IMR-90 (cell line): Measurements from ENCODE around the gene RBMS3. TPM values are rescaled to one million over a fixed set of nuclear protein-coding genes. Genes with fewer than 3 reads are reported as not detected.

ENCODE experiments used
- ATAC-seq: fragments of 200-7000 bp; cut with Tn5 transposase; 2 replicates; pipeline ENCODE4 v1.9.1; 2020; ENCODE audit warnings: low read depth, mild to moderate bottlenecking, moderate library complexity
- BruUV-seq: library from RNA; stranded (reverse); fragments of 400-500 nt; replicated peaks from 2 replicates; lab custom pipeline; 2021; lab: Mats Ljungman, UMichigan
- CTCF ChIA-PET: fragments of 300-600 bp; formaldehyde crosslinking; extraction: SDS; loops from one replicate; lab custom pipeline; 2021; ENCODE audit warnings: antibody characterized with exemption; lab: Yijun Ruan, JAX
- POLR2A ChIA-PET: fragments of 300-600 bp; sonication (Branson Sonifier 250); formaldehyde crosslinking; loops from one replicate; lab custom pipeline; 2022; ENCODE audit warnings: antibody characterized with exemption; ENCODE audit not compliant: unreplicated experiment; lab: Charles Lee
- DNase-seq: peaks from one replicate; pipeline ENCODE4 v3.0.0; 2013
- H2AFZ ChIP-seq: replicated peaks from 2 replicates; pipeline ENCODE3; 2013; ENCODE audit warnings: low read length, mild to moderate bottlenecking; ENCODE audit not compliant: poor library complexity
- H2AK5ac ChIP-seq: 2 replicates; pipeline ENCODE4 v1.6.1; 2013; ENCODE audit warnings: low read depth, low read length, inconsistent platforms
- H2AK9ac ChIP-seq: replicated peaks from 2 replicates; pipeline ENCODE3; 2013; ENCODE audit warnings: mild to moderate bottlenecking, low read depth, low read length, moderate library complexity; ENCODE audit not compliant: poor library complexity
- H2BK120ac ChIP-seq: 2 replicates; pipeline ENCODE4 v1.6.1; 2013; ENCODE audit warnings: low read depth, low read length, inconsistent platforms
- H2BK15ac ChIP-seq: 3 replicates; pipeline ENCODE4 v1.6.1; 2013; ENCODE audit warnings: low read depth, low read length, inconsistent platforms
- H2BK20ac ChIP-seq: 2 replicates; pipeline ENCODE4 v1.6.1; 2013; ENCODE audit warnings: low read depth, mild to moderate bottlenecking, inconsistent platforms, low read length, moderate library complexity
- H2BK5ac ChIP-seq: 2 replicates; pipeline ENCODE4 v1.6.1; 2013; ENCODE audit warnings: mild to moderate bottlenecking, low read depth, low read length, inconsistent platforms; ENCODE audit not compliant: poor library complexity, severe bottlenecking
- H3K14ac ChIP-seq: replicated peaks from 2 replicates; pipeline ENCODE4 v1.6.1; 2013; ENCODE audit warnings: low read depth, low read length, inconsistent platforms
- H3K18ac ChIP-seq: 2 replicates; pipeline ENCODE4 v1.6.1; 2013; ENCODE audit warnings: low read depth, low read length, control low read depth
- H3K23ac ChIP-seq: 2 replicates; pipeline ENCODE4 v1.6.1; 2013; ENCODE audit warnings: low read depth, low read length, inconsistent platforms
- H3K27ac ChIP-seq: 2 replicates; pipeline ENCODE4 v1.5.1; 2013; ENCODE audit warnings: mild to moderate bottlenecking, control low read depth, low read length; ENCODE audit not compliant: insufficient read depth
- H3K27me3 ChIP-seq: 2 replicates; pipeline ENCODE4 v1.6.1; 2013; ENCODE audit warnings: low read length; ENCODE audit not compliant: control insufficient read depth, insufficient read depth
- H3K36me3 ChIP-seq: 2 replicates; pipeline ENCODE4 v1.6.1; 2013; ENCODE audit warnings: low read length, mixed read lengths; ENCODE audit not compliant: control insufficient read depth, insufficient read depth
- H3K4ac ChIP-seq: 2 replicates; pipeline ENCODE4 v1.6.1; 2013; ENCODE audit warnings: low read depth, low read length, inconsistent platforms
- H3K4me1 ChIP-seq: 2 replicates; pipeline ENCODE4 v1.6.1; 2013; ENCODE audit warnings: low read length, mixed read lengths; ENCODE audit not compliant: control insufficient read depth, insufficient read depth
- H3K4me2 ChIP-seq: 2 replicates; pipeline ENCODE4 v1.6.1; 2013; ENCODE audit warnings: low read depth, mild to moderate bottlenecking, control low read depth, low read length, moderate library complexity
- H3K4me3 ChIP-seq: 2 replicates; pipeline ENCODE4 v1.5.1; 2013; ENCODE audit warnings: low read depth, mild to moderate bottlenecking, control low read depth, low read length, moderate library complexity; ENCODE audit not compliant: insufficient read depth
- H3K56ac ChIP-seq: 2 replicates; pipeline ENCODE4 v1.6.1; 2013; ENCODE audit warnings: low read length, inconsistent platforms; ENCODE audit not compliant: insufficient read depth; ENCODE audit errors: extremely low read depth
- H3K79me1 ChIP-seq, 2 experiments: 2 replicates each; pipeline ENCODE4 v1.6.1; 2013; ENCODE audit warnings: low read length in 2 of 2, inconsistent platforms in 1 of 2, low read depth in 1 of 2
- H3K9ac ChIP-seq: 2 replicates; pipeline ENCODE4 v1.6.1; 2013; ENCODE audit warnings: low read depth, low read length, control low read depth
- H3K9me1 ChIP-seq: 2 replicates; pipeline ENCODE4 v1.6.1; 2013; ENCODE audit warnings: low read length, inconsistent platforms; ENCODE audit not compliant: insufficient read depth
- H3K9me3 ChIP-seq: 2 replicates; pipeline ENCODE4 v1.6.1; 2013; ENCODE audit warnings: low read length; ENCODE audit not compliant: control insufficient read depth, insufficient read depth
- H4K20me1 ChIP-seq: 2 replicates; pipeline ENCODE4 v1.6.1; 2013; ENCODE audit warnings: low read length, inconsistent platforms; ENCODE audit not compliant: insufficient read depth
- H4K5ac ChIP-seq: 2 replicates; pipeline ENCODE4 v1.6.1; 2013; ENCODE audit warnings: mild to moderate bottlenecking, low read depth, low read length, control low read depth
- H4K8ac ChIP-seq, 2 experiments: 2 replicates each; pipeline ENCODE4 v1.6.1; 2013; ENCODE audit warnings: low read depth in 2 of 2, low read length in 2 of 2, control low read depth in 1 of 2, inconsistent platforms in 1 of 2
- H4K91ac ChIP-seq: 2 replicates; pipeline ENCODE4 v1.6.1; 2013; ENCODE audit warnings: low read depth, low read length, inconsistent platforms; ENCODE audit not compliant: insufficient read depth
- CEBPB ChIP-seq: IDR thresholded peaks from 2 replicates; pipeline ENCODE4 v1.6.1; 2012; ENCODE audit warnings: low read depth, low read length, improper control_type of control experiment
- CHD1 ChIP-seq: IDR thresholded peaks from 2 replicates; pipeline ENCODE4 v1.6.1; 2012; ENCODE audit warnings: low read depth, low read length, improper control_type of control experiment
- CTCF ChIP-seq: conservative IDR thresholded peaks from 2 replicates; pipeline ENCODE4 v1.5.1; 2012; ENCODE audit warnings: mild to moderate bottlenecking, low read depth, low read length, improper control_type of control experiment
- FOS ChIP-seq: fragments of 150-350 bp; IDR thresholded peaks from 2 replicates; pipeline ENCODE4 v1.6.1; 2016; ENCODE audit warnings: low read depth, low read length
- MAZ ChIP-seq: IDR thresholded peaks from 2 replicates; pipeline ENCODE4 v1.6.1; 2012; ENCODE audit warnings: low read depth, mild to moderate bottlenecking, low read length, improper control_type of control experiment, moderate library complexity, borderline replicate concordance
- POLR2A ChIP-seq: IDR thresholded peaks from 2 replicates; pipeline ENCODE4 v1.6.1; 2012; ENCODE audit warnings: mild to moderate bottlenecking, low read depth, low read length
- RAD21 ChIP-seq: IDR thresholded peaks from 2 replicates; pipeline ENCODE4 v1.6.1; 2012; ENCODE audit warnings: low read length, improper control_type of control experiment
- RCOR1 ChIP-seq: IDR thresholded peaks from 2 replicates; pipeline ENCODE4 v1.6.1; 2012; ENCODE audit warnings: mild to moderate bottlenecking, low read length, improper control_type of control experiment; ENCODE audit not compliant: insufficient replicate concordance
- RFX5 ChIP-seq: IDR thresholded peaks from 2 replicates; pipeline ENCODE4 v1.8.0; 2012; ENCODE audit warnings: low read depth, mild to moderate bottlenecking, low read length, moderate library complexity
- USF2 ChIP-seq: fragments of 150-350 bp; IDR thresholded peaks from 2 replicates; pipeline ENCODE4 v1.6.1; 2017; ENCODE audit warnings: mild to moderate bottlenecking, antibody characterized with exemption, low read length, low read depth
- WGBS, 2 experiments: methylation state at CpG; one replicate each; pipeline versions ENCODE4 v1.1.5 to v1.1.7; 2013; ENCODE audit warnings: missing lambda C conversion rate in 2 of 2; ENCODE audit not compliant: insufficient read length in 1 of 2; ENCODE audit errors: extremely low coverage in 2 of 2; 5-methylcytosine and 5-hydroxymethylcytosine counted together
- dilution Hi-C: fragments of 300-500 bp; cut with HindIII; formaldehyde crosslinking; loops from one replicate; pipeline ENCODE4 v1.14.3; 2018; ENCODE audit warnings: low sequenced_read_pairs; ENCODE audit not compliant: unreplicated experiment
- in situ Hi-C: fragments of 300-500 bp; cut with MboI; formaldehyde crosslinking; loops from 3 replicates; pipeline ENCODE4 v1.14.3; 2019; ENCODE audit warnings: low sequenced_read_pairs, inconsistent platforms, mixed read lengths
- intact Hi-C: fragments of 100-400 bp; cut with micrococcal nuclease; formaldehyde crosslinking; loops from 2 replicates; pipeline ENCODE4 v1.10.0; 2022
- polyA plus RNA-seq, 3 experiments: library from polyadenylated mRNA; depleted of rRNA; stranded (reverse); fragments of >200 nt; gene quantifications; 2 replicates each; pipeline ENCODE4 v1.2.3, GENCODE V29; 2012; ENCODE audit warnings: low replicate concordance in 1 of 3
- total RNA-seq: library from RNA; depleted of rRNA; stranded (reverse); fragments of >200 nt; gene quantifications from 2 replicates; pipeline ENCODE4 v1.2.3, GENCODE V29; 2012

Gene RBMS3
- total and polyA plus RNA-seq, 2 of the 4 experiments (the other 2 are of a cell fraction): 15.2 to 127 TPM

- in situ Hi-C loops: no loop called here
- dilution Hi-C loops: no loop called here
These were observed 620.2 kb downstream of the RBMS3 start for GRCh38 chr3:29901097-29901496.

More at GRCh38 chr3:29901097-29901496, 620.2 kb downstream of the RBMS3 start:
- no peak for TF ChIP-seq FOS
- TF ChIP-seq MAZ: no peak
- no peak for TF ChIP-seq USF2
- TF ChIP-seq RFX5: no peak
- no peak for TF ChIP-seq CTCF
- no peak for TF ChIP-seq CEBPB
- no peak for TF ChIP-seq POLR2A
- TF ChIP-seq RCOR1: no peak
- no peak for TF ChIP-seq RAD21
- no peak for TF ChIP-seq CHD1
- no peak for ATAC-seq
- no peak overlapping the region for H4K8ac ChIP-seq
- H3K18ac ChIP-seq: no peak overlapping the region
- no peak overlapping the region for H3K14ac ChIP-seq
- no peak overlapping the region for H3K56ac ChIP-seq
- H3K4ac ChIP-seq: no peak overlapping the region
- H3K4me1 ChIP-seq: no peaks in the 10 kb centered on the region
- no peak overlapping the region for H3K4me2 ChIP-seq
- H3K79me1 ChIP-seq: no peaks in the 10 kb centered on the region; a peak in 1 of 4 replicates
- H3K9me1 ChIP-seq: no peaks in the 10 kb centered on the region
- DNase-seq: no peak
- no peak overlapping the region for H4K5ac ChIP-seq
- no peak overlapping the region for H3K23ac ChIP-seq
- no peak overlapping the region for H2BK120ac ChIP-seq
- intact Hi-C loops: no loop called here
- no peak overlapping the region for H3K27ac ChIP-seq
- H3K4me3 ChIP-seq: no peak overlapping the region
- no peaks in the 10 kb centered on the region for H4K20me1 ChIP-seq
- no peak overlapping the region for H2BK15ac ChIP-seq
- H3K9me3 ChIP-seq: no peaks in the 10 kb centered on the region
- no peak overlapping the region for H2AK9ac ChIP-seq
- CTCF ChIA-PET: no interaction called here
- WGBS, 2 experiments: no CpG with 5 or more reads among the region's 2 CpGs
- no peak overlapping the region for H4K91ac ChIP-seq
- H2BK5ac ChIP-seq: no peak overlapping the region
- POLR2A ChIA-PET: no interaction called here
- no peak overlapping the region for H2BK20ac ChIP-seq
- no peak overlapping the region for H2AK5ac ChIP-seq
- no peak overlapping the region for H3K9ac ChIP-seq
- no TSS peak for BruUV-seq
- no peaks in the 10 kb centered on the region for H3K27me3 ChIP-seq
- H3K36me3 ChIP-seq: peaks cover 5% of the 10 kb centered on the region
- no peak overlapping the region for H2AFZ ChIP-seq
